ENCODE data around the gene PPHLN1.
A peak's percentile ranks its signal among the peaks of the same experiment; 100 is the strongest.
"Not testable (repeated sequence)": the region's sequence is repeated elsewhere in the genome, so short reads cannot be mapped to it uniquely, and the experiment has no call there.

PPHLN1 gene

GRCh38 chr12:42332301-42333285 is 6.6 kb downstream of the PPHLN1 start:
- peak; percentile 44 to 63 for DNase-seq (ENCODE audit: low spot score in 2 of 2)
- in situ Hi-C loops (cut with MboI; ENCODE audit: low sequenced_read_pairs), result loop anchor here (10.0 kb wide), 1 partner anchor 198 kb away; no protein-coding TSS in a partner anchor
- no peak overlapping the region for H3K4me3 ChIP-seq
- H3K9me3 ChIP-seq, result no peaks in the 10 kb centered on the region
- no peaks in the 10 kb centered on the region for H3K27me3 ChIP-seq (ENCODE audit: low read depth)
- H3K4me1 ChIP-seq, result peaks cover 53% of the 10 kb centered on the region
- peaks cover 10% of the 10 kb centered on the region for H3K36me3 ChIP-seq (replicated peaks)

DNA sequence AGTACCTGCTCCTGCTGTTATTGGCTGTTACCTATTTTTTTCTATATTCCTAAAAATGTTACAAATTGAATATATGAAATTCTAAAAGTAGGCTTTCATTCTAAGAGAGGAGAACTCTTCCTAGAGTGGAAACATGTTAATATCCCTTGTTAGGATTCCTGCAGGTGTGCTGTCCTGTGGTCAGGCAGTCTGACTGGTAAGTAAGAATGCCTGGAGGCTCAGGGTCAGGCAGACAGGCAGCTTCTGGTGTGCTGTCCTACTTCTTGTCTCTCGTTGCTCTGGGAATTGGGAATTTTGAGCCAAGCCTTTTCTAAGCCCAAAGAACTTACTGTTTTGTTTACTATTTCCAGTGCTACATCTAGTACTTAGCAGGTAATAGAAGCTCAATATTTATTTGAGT is 10.3 kb downstream of the PPHLN1 start:
- in situ Hi-C loops (cut with MboI; ENCODE audit: low sequenced_read_pairs), result loop anchor here (10.0 kb wide), 1 partner anchor 201 kb away; no protein-coding TSS in a partner anchor
- no peak for DNase-seq (ENCODE audit: low spot score in 2 of 2)
- H3K4me1 ChIP-seq, result peaks cover 40% of the 10 kb centered on the region
- H3K4me3 ChIP-seq, result no peak overlapping the region
- peaks cover 10% of the 10 kb centered on the region for H3K36me3 ChIP-seq (replicated peaks)
- no peaks in the 10 kb centered on the region for H3K9me3 ChIP-seq
- H3K27me3 ChIP-seq (ENCODE audit: low read depth), result no peaks in the 10 kb centered on the region

DNA sequence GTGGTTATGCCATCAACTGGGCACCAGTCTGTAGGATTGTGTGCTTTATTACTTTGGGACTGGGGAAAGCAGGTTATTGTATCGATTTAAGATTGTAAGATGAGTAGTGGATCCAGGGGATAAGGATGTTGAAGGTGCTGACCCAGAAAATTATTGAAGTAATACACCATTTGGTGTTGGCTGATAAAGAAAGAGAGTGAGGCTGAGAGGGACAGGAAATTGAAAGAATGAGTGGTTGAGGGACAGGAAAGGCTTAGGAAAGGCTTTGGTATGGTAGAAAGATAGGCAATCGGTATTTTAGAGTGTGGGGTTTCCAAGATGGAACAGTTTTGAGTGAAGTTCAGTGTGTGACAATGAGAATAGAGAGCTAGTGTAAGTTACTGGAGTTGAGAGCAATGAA is 12.3 kb downstream of the PPHLN1 start:
- H3K36me3 ChIP-seq (replicated peaks), result peaks cover 10% of the 10 kb centered on the region
- in situ Hi-C loops (cut with MboI; ENCODE audit: low sequenced_read_pairs), result loop anchor here (10.0 kb wide), 1 partner anchor 203 kb away; no protein-coding TSS in a partner anchor

DNA sequence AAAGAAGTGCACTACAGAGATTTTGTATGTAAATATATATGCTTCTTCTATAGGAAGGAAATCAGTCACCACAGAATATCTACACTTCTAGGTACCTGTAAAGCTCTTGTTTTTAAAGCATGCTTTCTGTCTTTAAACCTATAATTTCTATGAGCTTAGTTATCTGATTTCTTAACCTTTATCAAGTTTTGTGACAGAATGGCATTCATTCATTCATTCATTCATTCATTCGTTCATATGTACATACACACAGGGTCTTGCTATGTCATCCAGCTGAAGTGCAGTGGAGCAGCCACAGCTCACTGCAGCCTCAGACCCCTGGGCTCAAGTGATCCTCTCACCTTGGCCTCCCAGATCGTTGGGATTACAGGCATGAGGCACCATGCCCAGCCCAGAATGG is 16.1 kb downstream of the PPHLN1 start:
- peaks cover 5% of the 10 kb centered on the region; the same call in 1 of the 2 replicates for H3K4me1 ChIP-seq
- peaks cover 2% of the 10 kb centered on the region; the same call in 1 of the 2 replicates for H3K36me3 ChIP-seq (replicated peaks)
- in situ Hi-C loops (cut with MboI; ENCODE audit: low sequenced_read_pairs), result no loop called here

More for the DNA sequence above, 12.3 kb downstream of the PPHLN1 start:
- Histone ChIP-seq H3K4me1 (peaks cover 20% of the 10 kb centered on the region), H3K4me3 (no peak overlapping the region), H3K9me3 (no peaks in the 10 kb centered on the region), H3K27me3 (ENCODE audit: low read depth) (no peaks in the 10 kb centered on the region)
- DNase-seq (ENCODE audit: low spot score in 2 of 2), result no peak

GRCh38 chr12:42343721-42344120 is 17.8 kb downstream of the PPHLN1 start:
- in situ Hi-C loops (cut with MboI; ENCODE audit: low sequenced_read_pairs), result no loop called here
- no peaks in the 10 kb centered on the region for H3K27me3 ChIP-seq (ENCODE audit: low read depth)
- H3K9me3 ChIP-seq, result no peaks in the 10 kb centered on the region
- DNase-seq (ENCODE audit: low spot score in 2 of 2), result no peak
- H3K36me3 ChIP-seq (replicated peaks), result no peaks in the 10 kb centered on the region; the same call in 1 of the 2 replicates
- peaks cover 14% of the 10 kb centered on the region for H3K4me1 ChIP-seq
- no peak overlapping the region for H3K4me3 ChIP-seq

More for the DNA sequence above, 16.1 kb downstream of the PPHLN1 start:
- Histone ChIP-seq H3K4me3 (no peak overlapping the region), H3K27me3 (ENCODE audit: low read depth) (no peaks in the 10 kb centered on the region), H3K9me3 (no peaks in the 10 kb centered on the region)
- DNase-seq (ENCODE audit: low spot score in 2 of 2), result no peak

DNA sequence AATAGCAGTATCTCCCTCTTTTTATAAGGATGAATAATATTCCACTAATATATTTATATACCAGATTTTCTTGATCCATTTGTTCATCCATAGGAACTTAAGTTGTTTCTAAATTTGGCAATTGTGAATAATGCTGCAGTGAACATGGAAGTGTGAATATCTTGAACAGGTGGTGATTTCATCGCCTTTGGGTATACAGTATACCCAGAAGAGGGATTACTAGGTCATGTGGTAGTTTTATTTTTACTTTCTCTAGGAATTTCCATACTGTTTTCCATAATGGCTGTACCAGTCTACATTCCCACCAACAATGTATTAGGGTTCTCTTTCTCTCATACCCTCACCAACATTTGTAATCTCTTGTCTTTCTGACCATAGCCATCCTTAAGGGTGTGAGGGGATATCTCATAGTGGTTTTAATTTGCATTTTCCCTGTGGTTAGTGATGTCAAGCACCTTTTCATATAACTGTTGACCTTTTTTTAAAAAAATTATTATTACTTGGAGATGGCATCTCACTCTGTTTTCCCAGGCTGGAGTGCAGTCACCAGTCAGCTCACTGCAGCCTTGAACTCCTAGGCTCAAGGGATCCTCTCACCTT is 20.5 kb downstream of the PPHLN1 start:
- H3K4me1 ChIP-seq, result peaks cover 20% of the 10 kb centered on the region
- H3K4me3 ChIP-seq, result no peak overlapping the region
- DNase-seq (ENCODE audit: low spot score in 2 of 2), result no peak
- peaks cover 6% of the 10 kb centered on the region for H3K36me3 ChIP-seq (replicated peaks)
- H3K9me3 ChIP-seq, result no peaks in the 10 kb centered on the region
- H3K27me3 ChIP-seq (ENCODE audit: low read depth), result no peaks in the 10 kb centered on the region
- in situ Hi-C loops (cut with MboI; ENCODE audit: low sequenced_read_pairs), result no loop called here

- H3K4me1 ChIP-seq, result peaks cover 20% of the 10 kb centered on the region
- peaks cover 20% of the 10 kb centered on the region for H3K36me3 ChIP-seq (replicated peaks)
- H3K9me3 ChIP-seq; in situ Hi-C loops (cut with MboI; ENCODE audit: low sequenced_read_pairs); H3K4me3 ChIP-seq; DNase-seq (ENCODE audit: low spot score in 2 of 2); H3K27me3 ChIP-seq (ENCODE audit: low read depth): not testable (repeated sequence)
Measured at GRCh38 chr12:42349119-42350020, 23.4 kb downstream of the PPHLN1 start.

DNA sequence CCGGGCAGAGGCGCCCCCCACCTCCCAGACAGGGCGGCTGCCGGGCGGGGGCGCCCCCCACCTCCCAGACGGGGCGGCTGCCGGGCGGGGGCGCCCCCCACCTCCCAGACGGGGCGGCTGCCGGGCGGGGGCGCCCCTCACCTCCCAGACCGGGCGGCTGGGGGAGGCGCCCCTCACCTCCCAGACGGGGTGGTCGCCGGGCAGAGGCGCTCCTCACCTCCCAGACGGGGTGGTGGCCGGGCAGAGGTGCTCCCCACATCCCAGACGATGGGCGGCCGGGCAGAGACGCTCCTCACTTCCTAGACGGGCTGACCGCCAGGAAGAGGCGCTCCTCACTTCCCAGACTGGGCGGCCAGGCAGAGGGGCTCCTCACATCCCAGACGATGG is 24.0 kb downstream of the PPHLN1 start:
- Histone ChIP-seq H3K36me3 (replicated peaks) (peaks cover 20% of the 10 kb centered on the region), H3K4me1 (peaks cover 20% of the 10 kb centered on the region)
- DNase-seq (ENCODE audit: low spot score in 2 of 2); H3K4me3 ChIP-seq; H3K27me3 ChIP-seq (ENCODE audit: low read depth); in situ Hi-C loops (cut with MboI; ENCODE audit: low sequenced_read_pairs); H3K9me3 ChIP-seq: not testable (repeated sequence)

- no peak for DNase-seq (ENCODE audit: low spot score in 2 of 2)
- Histone ChIP-seq H3K4me1 (no peaks in the 10 kb centered on the region), H3K36me3 (replicated peaks) (peaks cover 20% of the 10 kb centered on the region), H3K27me3 (ENCODE audit: low read depth) (no peaks in the 10 kb centered on the region), H3K4me3 (no peak overlapping the region), H3K9me3 (no peaks in the 10 kb centered on the region)
- in situ Hi-C loops (cut with MboI; ENCODE audit: low sequenced_read_pairs), result no loop called here
Measured at GRCh38 chr12:42356344-42356743, 30.4 kb downstream of the PPHLN1 start.

DNA sequence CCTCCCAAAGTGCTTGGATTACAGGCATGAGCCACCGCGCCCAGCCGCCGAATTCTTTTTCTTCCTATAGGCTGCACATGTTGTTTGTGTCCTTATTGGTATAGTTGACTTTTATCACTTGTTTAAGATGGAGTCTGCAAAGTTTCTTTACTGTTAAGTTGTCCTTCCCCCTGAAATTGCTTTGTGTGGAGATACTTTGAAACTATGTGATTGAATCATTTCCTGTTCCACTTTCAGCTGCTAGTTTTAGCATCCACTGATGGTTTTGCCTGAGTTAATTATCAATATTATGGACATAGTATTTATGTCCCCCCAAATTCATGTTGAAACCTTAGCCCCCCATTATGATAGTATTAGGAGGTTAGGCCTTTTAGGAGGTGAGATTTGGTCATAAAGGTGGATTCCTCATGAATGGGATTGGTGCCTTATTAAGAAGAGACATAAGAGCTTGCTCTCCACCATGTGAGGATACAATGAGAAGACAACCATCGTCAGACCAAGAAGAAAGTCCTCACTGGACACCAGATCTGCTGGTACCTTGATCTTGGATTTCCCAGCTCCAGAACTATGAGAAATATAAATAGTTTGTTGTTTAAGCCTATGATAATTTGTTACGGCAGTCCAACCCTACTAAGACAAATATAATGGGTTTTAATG is 34.9 kb downstream of the PPHLN1 start:
- in situ Hi-C loops (cut with MboI; ENCODE audit: low sequenced_read_pairs), result no loop called here
- H3K27me3 ChIP-seq (ENCODE audit: low read depth), result no peaks in the 10 kb centered on the region
- no peaks in the 10 kb centered on the region for H3K9me3 ChIP-seq
- H3K4me3 ChIP-seq, result no peak overlapping the region
- peaks cover 11% of the 10 kb centered on the region for H3K4me1 ChIP-seq
- peaks cover 4% of the 10 kb centered on the region; the same call in 1 of the 2 replicates for H3K36me3 ChIP-seq (replicated peaks)
- DNase-seq (ENCODE audit: low spot score in 2 of 2), result no peak

GRCh38 chr12:42361909-42362646 is 36.1 kb downstream of the PPHLN1 start:
- no peak for DNase-seq (ENCODE audit: low spot score in 2 of 2)
- in situ Hi-C loops (cut with MboI; ENCODE audit: low sequenced_read_pairs), result no loop called here
- peaks cover 19% of the 10 kb centered on the region for H3K4me1 ChIP-seq
- no peaks in the 10 kb centered on the region for H3K27me3 ChIP-seq (ENCODE audit: low read depth)
- peaks cover 4% of the 10 kb centered on the region; the same call in 1 of the 2 replicates for H3K36me3 ChIP-seq (replicated peaks)
- H3K4me3 ChIP-seq, result no peak overlapping the region
- no peaks in the 10 kb centered on the region for H3K9me3 ChIP-seq

GRCh38 chr12:42362647-42363260 is 36.8 kb downstream of the PPHLN1 start:
- H3K27me3 ChIP-seq (ENCODE audit: low read depth), result no peaks in the 10 kb centered on the region
- H3K4me1 ChIP-seq, result peaks cover 19% of the 10 kb centered on the region
- no peak for DNase-seq (ENCODE audit: low spot score in 2 of 2)
- H3K4me3 ChIP-seq, result no peak overlapping the region
- peaks cover 4% of the 10 kb centered on the region; the same call in 1 of the 2 replicates for H3K36me3 ChIP-seq (replicated peaks)
- no peaks in the 10 kb centered on the region for H3K9me3 ChIP-seq
- in situ Hi-C loops (cut with MboI; ENCODE audit: low sequenced_read_pairs), result no loop called here
